HepG2 (cell line): ENCODE measurements around the gene PTPRE. TPM values are rescaled to one million over a fixed set of nuclear protein-coding genes. Genes with fewer than 3 reads are reported as not detected.
A peak's percentile ranks its signal among the peaks of the same experiment; 100 is the strongest.

Experiments
- ATAC-seq: fragments of 200-7000 bp; cut with Tn5 transposase; 3 replicates; pipeline ENCODE4 v1.9.1; 2020; ENCODE audit warnings: mild to moderate bottlenecking, moderate library complexity
- BruUV-seq: library from RNA; stranded (reverse); fragments of 400-500 nt; replicated peaks from 2 replicates; lab custom pipeline; 2021; lab: Mats Ljungman, UMichigan
- CTCF ChIA-PET: fragments of 300-600 bp; formaldehyde crosslinking; extraction: SDS; loops from one replicate; lab custom pipeline; 2021; ENCODE audit warnings: low total read pairs, inconsistent platforms, low intra/inter-chr PET ratio; lab: Yijun Ruan, JAX
- POLR2A ChIA-PET: fragments of 350-600 bp; sonication (Branson Sonifier 250); formaldehyde crosslinking; loops from one replicate; lab custom pipeline; 2020; ENCODE audit warnings: antibody characterized with exemption, inconsistent platforms; lab: Yijun Ruan, JAX
- DNase-seq: peaks from one replicate; pipeline ENCODE4 v3.0.0-alpha.2; 2015; ENCODE audit warnings: low spot score
- FAIRE-seq: peaks from 3 replicates; lab custom pipeline; 2011; peaks lifted over from hg19 to GRCh38; lab: Jason Lieb, UNC
- H2AFZ ChIP-seq: one replicate; pipeline ENCODE4 v1.6.1; 2011; ENCODE audit warnings: low read length, inconsistent platforms
- H3K27ac ChIP-seq: fragments of 300-600 bp; 3 replicates; pipeline ENCODE4 v1.8.0; 2011; ENCODE audit warnings: mixed run types, mild to moderate bottlenecking, mixed read lengths, low read length, inconsistent platforms; ENCODE audit not compliant: insufficient read depth; ENCODE audit errors: extremely low read length
- H3K27me3 ChIP-seq, 2 experiments: fragments of 200-600 bp in 1 of 2; 2 replicates in 1 of 2; 3 replicates in 1 of 2; pipeline versions ENCODE4 v1.6.0 to v1.8.0; 2011; ENCODE audit warnings: low read length in 2 of 2, mild to moderate bottlenecking in 2 of 2, moderate library complexity in 2 of 2, inconsistent platforms in 1 of 2; ENCODE audit not compliant: insufficient read depth in 2 of 2, control insufficient read depth in 1 of 2
- H3K36me3 ChIP-seq, 2 experiments: fragments of 200-600 bp in 1 of 2; replicated peaks in 1 of 2; 2 replicates in 1 of 2; 3 replicates in 1 of 2; pipeline versions ENCODE4 v1.5.1 to v1.8.0; 2011; ENCODE audit warnings: low read length in 2 of 2, inconsistent platforms in 1 of 2; ENCODE audit not compliant: insufficient read depth in 2 of 2, control insufficient read depth in 1 of 2
- H3K4me1 ChIP-seq: 2 replicates; pipeline ENCODE4 v1.5.1; 2012; ENCODE audit warnings: low read length, inconsistent platforms; ENCODE audit not compliant: insufficient read depth
- H3K4me2 ChIP-seq: 2 replicates; pipeline ENCODE4 v1.6.0; 2011; ENCODE audit warnings: low read depth, low read length, inconsistent platforms
- H3K4me3 ChIP-seq, 3 experiments: fragments of 200-600 bp in 1 of 3; sonication (generic), shearing (Covaris generic) in 1 of 3; replicated peaks in 1 of 3; 2 replicates each; pipeline ENCODE4 v1.5.1; 2011 to 2016; ENCODE audit warnings: low read length in 3 of 3, inconsistent platforms in 2 of 3, low read depth in 2 of 3, mild to moderate bottlenecking in 2 of 3, control low read depth in 1 of 3, mixed read lengths in 1 of 3; ENCODE audit not compliant: insufficient read depth in 1 of 3
- H3K79me2 ChIP-seq: one replicate; pipeline ENCODE4 v1.6.1; 2011; ENCODE audit warnings: low read length, inconsistent platforms; ENCODE audit not compliant: insufficient read depth
- H3K9ac ChIP-seq: 2 replicates; pipeline ENCODE4 v1.6.0; 2011; ENCODE audit warnings: mild to moderate bottlenecking, low read depth, low read length, inconsistent platforms; ENCODE audit not compliant: insufficient read depth
- H3K9me3 ChIP-seq: 2 replicates; pipeline ENCODE4 v1.5.1; 2012; ENCODE audit warnings: mild to moderate bottlenecking, low read length
- H4K20me1 ChIP-seq: 2 replicates; pipeline ENCODE4 v1.6.0; 2011; ENCODE audit warnings: inconsistent platforms, mild to moderate bottlenecking, low read length, moderate library complexity; ENCODE audit not compliant: insufficient read depth
- HNF4A ChIP-seq: sonication (generic); formaldehyde crosslinking; IDR thresholded peaks from 2 replicates; pipeline ENCODE4 v1.4.0; 2020; ENCODE audit warnings: missing genetic modification reagents
- MXI1 ChIP-seq: IDR thresholded peaks from 3 replicates; pipeline ENCODE4 v1.6.1; 2012; ENCODE audit warnings: low read depth, low read length, inconsistent platforms, borderline replicate concordance
- SAFB2 ChIP-seq: sonication (generic); formaldehyde crosslinking; IDR thresholded peaks from 2 replicates; pipeline ENCODE4 v1.5.1; 2020; ENCODE audit warnings: missing genetic modification reagents, low read depth, mild to moderate bottlenecking, borderline replicate concordance
- SMAD1 ChIP-seq: sonication (generic); formaldehyde crosslinking; IDR thresholded peaks from 2 replicates; pipeline ENCODE4 v1.4.0; 2020; ENCODE audit warnings: missing genetic modification reagents, low read depth, mild to moderate bottlenecking, borderline replicate concordance
- ZNF282 ChIP-seq: fragments of 450-650 bp; IDR thresholded peaks from 2 replicates; pipeline ENCODE4 v1.6.1; 2018; ENCODE audit not compliant: partially characterized antibody
- ZNF772 ChIP-seq: sonication (generic); formaldehyde crosslinking; IDR thresholded peaks from 2 replicates; pipeline ENCODE4 v1.5.0; 2020; ENCODE audit warnings: mild to moderate bottlenecking, missing genetic modification reagents
- ZSCAN9 ChIP-seq: IDR thresholded peaks from 2 replicates; pipeline ENCODE4 v1.6.1; 2016; ENCODE audit warnings: borderline replicate concordance
- whole genome bisulfite sequencing: methylation state at CpG from one replicate; pipeline ENCODE4 v1.1.6; 2017; ENCODE audit warnings: low lambda C conversion rate; 5-methylcytosine and 5-hydroxymethylcytosine counted together
- in situ Hi-C: cut with HindIII; loops from 2 replicates; pipeline ENCODE4 v1.10.0; 2017; ENCODE audit warnings: low pct_unique_long_range_greater_than_20kb; ENCODE audit not compliant: extremely low pct_ligation_motif_present
- intact Hi-C: fragments of 100-400 bp; cut with micrococcal nuclease; formaldehyde crosslinking; loops from one replicate; pipeline ENCODE4 v1.10.0; 2022; ENCODE audit not compliant: unreplicated experiment
- polyA plus RNA-seq, 8 experiments: library from polyadenylated mRNA; depleted of rRNA in 3 of 8; stranded (reverse) in 7 of 8; unstranded in 1 of 8; fragments of >200 nt; fragmentation: Illumina TruSeq in 4 of 8; extraction: Trizol in 4 of 8; gene quantifications; 2 replicates each; pipeline versions ENCODE4 v1.2.1 to v1.2.3, GENCODE V29; 2011 to 2016; ENCODE audit warnings: low read depth in 4 of 8, missing spikeins in 1 of 8, mixed read lengths in 1 of 8; ENCODE audit not compliant: insufficient read depth in 1 of 8
- total RNA-seq, 5 experiments: library from RNA; depleted of rRNA; stranded (reverse); fragments of >200 nt; fragmentation: Illumina TruSeq; extraction: Trizol; gene quantifications; 2 replicates each; pipeline ENCODE4 v1.2.3, GENCODE V29; 2016; ENCODE audit warnings: low read depth in 1 of 5
- TF ChIP-seq, protein P1 (sequence below): sonication (generic); formaldehyde crosslinking; IDR thresholded peaks from 2 replicates; pipeline ENCODE4 v1.8.0; 2022; ENCODE audit warnings: mild to moderate bottlenecking, missing genetic modification reagents; ENCODE audit not compliant: insufficient replicate concordance

Gene PTPRE
- total and polyA plus RNA-seq, 2 of the 13 experiments (the other 11 are each of a cell fraction or from before 2014, with no cell fraction given), result 0.01 to 0.02 TPM

- H3K36me3 ChIP-seq, result no peaks in the 10 kb centered on the region
- no peak overlapping the region for H3K27ac ChIP-seq
- no peak overlapping the region for H3K4me3 ChIP-seq
- H3K4me1 ChIP-seq, result peaks cover 9% of the 10 kb centered on the region
- DNase-seq (no peak), ATAC-seq (no peak), FAIRE-seq (no peak)
- peaks cover 0 to 1% of the 10 kb centered on the region in 2 experiments; a peak in 1 of 5 replicates for H3K27me3 ChIP-seq
- no peaks in the 10 kb centered on the region for H3K79me2 ChIP-seq
- no peaks in the 10 kb centered on the region for H4K20me1 ChIP-seq
- no peaks in the 10 kb centered on the region for H3K9me3 ChIP-seq
- ChIA-PET CTCF (no interaction called here), POLR2A (no interaction called here)
- in situ Hi-C loops, result no loop called here
- TF ChIP-seq ZNF282, result no peak
- no peak for TF ChIP-seq MXI1
- TF ChIP-seq SAFB2 (CRISPR knock-in tag), result no peak
- TF ChIP-seq, protein P1, sequence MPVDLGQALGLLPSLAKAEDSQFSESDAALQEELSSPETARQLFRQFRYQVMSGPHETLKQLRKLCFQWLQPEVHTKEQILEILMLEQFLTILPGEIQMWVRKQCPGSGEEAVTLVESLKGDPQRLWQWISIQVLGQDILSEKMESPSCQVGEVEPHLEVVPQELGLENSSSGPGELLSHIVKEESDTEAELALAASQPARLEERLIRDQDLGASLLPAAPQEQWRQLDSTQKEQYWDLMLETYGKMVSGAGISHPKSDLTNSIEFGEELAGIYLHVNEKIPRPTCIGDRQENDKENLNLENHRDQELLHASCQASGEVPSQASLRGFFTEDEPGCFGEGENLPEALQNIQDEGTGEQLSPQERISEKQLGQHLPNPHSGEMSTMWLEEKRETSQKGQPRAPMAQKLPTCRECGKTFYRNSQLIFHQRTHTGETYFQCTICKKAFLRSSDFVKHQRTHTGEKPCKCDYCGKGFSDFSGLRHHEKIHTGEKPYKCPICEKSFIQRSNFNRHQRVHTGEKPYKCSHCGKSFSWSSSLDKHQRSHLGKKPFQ (CRISPR knock-in tag), result no peak
- TF ChIP-seq SMAD1 (CRISPR knock-in tag), result no peak
- TF ChIP-seq ZSCAN9 (CRISPR knock-in tag), result no peak
- intact Hi-C loops, result no loop called here
- no TSS peak for BruUV-seq
- H3K9ac ChIP-seq, result no peak overlapping the region
- 29% methylated on average over 2 of the region's 3 CpGs for WGBS
- no peak overlapping the region for H3K4me2 ChIP-seq
- no peak overlapping the region for H2AFZ ChIP-seq
Observed at GRCh38 chr10:127890832-127891334, 16.0 kb upstream of the PTPRE start.

DNA sequence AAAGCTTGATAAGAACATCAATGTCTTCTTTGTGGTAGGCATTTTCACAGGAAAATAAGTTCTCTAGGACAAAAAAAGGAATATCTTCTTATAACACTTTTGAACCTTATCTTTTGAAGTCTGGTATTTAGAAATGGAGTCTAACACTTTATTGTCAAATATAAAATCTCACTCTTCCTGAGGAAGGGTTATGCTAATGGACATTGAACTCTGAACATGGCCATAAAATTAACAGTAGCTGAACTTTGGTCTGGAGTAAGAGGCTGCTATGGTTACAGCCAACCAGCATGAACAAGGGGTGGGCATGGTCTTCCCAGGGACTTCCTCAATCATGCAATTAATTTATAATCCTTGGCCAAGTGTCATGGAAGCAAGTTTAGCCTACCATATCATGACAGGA, 14.2 kb upstream of the PTPRE start, which contains the start of gene CLRN3:
Gene CLRN3, minus strand, starts transcription at position 199 of the 400 bp plus-strand sequence. Its CDS starts 157 bp downstream, at position 42.
- ChIA-PET CTCF (no interaction called here), POLR2A (no interaction called here)
- ATAC-seq, result no peak
- Histone ChIP-seq H3K79me2 (no peaks in the 10 kb centered on the region), H3K9me3 (no peaks in the 10 kb centered on the region), H3K4me1 (peaks cover 9% of the 10 kb centered on the region), H3K4me2 (no peak within 1 kb of the TSS), H3K27me3 (peaks cover 0 to 1% of the 10 kb centered on the region in 2 experiments; a peak in 1 of 5 replicates), H3K27ac (no peak within 1 kb of the TSS), H3K9ac (no peak within 1 kb of the TSS), H3K36me3 (no peaks in the 10 kb centered on the region), H4K20me1 (no peaks in the 10 kb centered on the region), H2AFZ (no peak within 1 kb of the TSS), H3K4me3 (no peak within 1 kb of the TSS)
- DNase-seq, result no peak
- in situ Hi-C loops, result no loop called here
- peak; percentile 27; the same call in 1 of the 2 replicates for TF ChIP-seq HNF4A (CRISPR knock-in tag)
- no peak for TF ChIP-seq ZNF772
- no peak for FAIRE-seq
- BruUV-seq, result no TSS peak
- intact Hi-C loops, result no loop called here
